ENCODE results near the gene PRDM5. TPM values are rescaled to one million over a fixed set of nuclear protein-coding genes. Genes with fewer than 3 reads are reported as not detected.

Gene PRDM5
- total and polyA plus RNA-seq, 5 donors from 2014 or later, result 0.07 to 0.67 (median 0.11) TPM; not detected in 2

DNA sequence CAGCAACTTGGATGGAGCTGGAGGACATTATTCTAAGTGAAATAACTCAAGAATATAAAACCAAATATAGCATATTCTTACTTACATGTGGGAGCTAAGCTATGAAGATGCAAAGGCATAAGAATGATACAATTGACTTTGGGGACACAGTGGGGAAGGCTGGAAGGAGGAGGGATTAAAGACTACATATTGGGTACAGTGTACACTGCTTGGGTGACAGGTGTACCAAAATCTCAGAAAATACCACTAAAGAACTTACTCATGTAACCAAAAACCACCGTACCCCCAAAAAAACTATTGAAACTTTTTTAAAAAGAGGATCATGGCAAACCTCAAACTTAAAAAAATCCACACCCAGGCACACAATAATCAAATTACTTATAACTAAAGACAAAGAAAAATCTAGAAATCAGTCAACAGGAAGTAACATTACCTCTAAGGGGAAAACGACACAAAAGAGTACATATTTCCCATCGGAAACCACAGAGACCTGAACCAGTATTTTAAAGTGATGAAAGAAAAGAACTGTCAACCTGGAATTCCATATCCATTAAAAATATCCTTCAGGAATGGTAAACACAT, 241.8 kb downstream of the PRDM5 start:
- no peak overlapping the region for H3K27ac Mint-ChIP-seq
- ATAC-seq (ENCODE audit: low read depth in 2 of 2) (no peak), DNase-seq (no peak)
- Histone ChIP-seq H3K9me3 (ENCODE audit: control insufficient read depth in 2 of 2, low read length in 2 of 2) (no peaks in the 10 kb centered on the region), H3K27ac (ENCODE audit: insufficient read depth, low read length, poor library complexity, severe bottlenecking) (no peak overlapping the region), H3K4me3 (ENCODE audit: low read depth, low read length) (no peak overlapping the region), H3K4me1 (ENCODE audit: control insufficient read depth, insufficient read depth, low read length, poor library complexity, severe bottlenecking) (no peaks in the 10 kb centered on the region), H3K27me3 (ENCODE audit: control insufficient read depth, insufficient read depth, low read length) (no peaks in the 10 kb centered on the region), H3K36me3 (ENCODE audit: control insufficient read depth, insufficient read depth, low read length) (no peaks in the 10 kb centered on the region)
- H3K4me1 Mint-ChIP-seq, result no peaks in the 10 kb centered on the region
- peaks cover 0 to 1% (median 0%) of the 10 kb centered on the region in 7 donors for H3K9me3 Mint-ChIP-seq
- H3K4me3 Mint-ChIP-seq, result no peak overlapping the region
- no peaks in the 10 kb centered on the region for H3K27me3 Mint-ChIP-seq
- H3K36me3 Mint-ChIP-seq, result no peaks in the 10 kb centered on the region

DNA sequence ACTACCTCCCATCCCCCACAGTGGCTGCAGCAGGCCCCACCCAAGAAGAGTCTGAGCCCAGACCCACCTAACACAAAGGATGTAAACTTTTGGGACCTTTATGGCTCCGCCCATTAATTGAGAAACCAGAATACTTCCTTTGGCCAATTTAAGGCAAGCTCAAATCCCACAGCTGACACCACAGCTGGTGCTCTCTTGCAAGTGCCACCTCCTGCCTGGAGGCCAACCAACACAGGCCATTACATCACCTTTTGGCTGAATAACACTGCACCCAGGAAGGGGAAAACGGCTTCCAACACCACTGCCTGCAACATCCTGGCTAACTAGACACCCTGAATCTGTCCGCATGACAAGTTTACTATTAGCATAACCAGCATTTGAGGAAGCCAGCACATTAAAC, 248.8 kb downstream of the PRDM5 start:
- H3K36me3 ChIP-seq (ENCODE audit: control insufficient read depth, insufficient read depth, low read length), result no peaks in the 10 kb centered on the region
- Mint-ChIP-seq H3K4me3 (no peak overlapping the region), H3K36me3 (no peaks in the 10 kb centered on the region), H3K4me1 (no peaks in the 10 kb centered on the region), H3K9me3 (peaks cover 0 to 13% (median 4%) of the 10 kb centered on the region in 7 donors), H3K27ac (peak overlapping the region in 1 of 3 donors; percentile 41), H3K27me3 (peaks cover 7% of the 10 kb centered on the region)
- DNase-seq (no peak), ATAC-seq (ENCODE audit: low read depth in 2 of 2) (no peak)
- no peaks in the 10 kb centered on the region for H3K4me1 ChIP-seq (ENCODE audit: control insufficient read depth, insufficient read depth, low read length, poor library complexity, severe bottlenecking)
- H3K4me3 ChIP-seq (ENCODE audit: low read depth, low read length), result no peak overlapping the region
- H3K27ac ChIP-seq (ENCODE audit: insufficient read depth, low read length, poor library complexity, severe bottlenecking), result no peak overlapping the region
- no peaks in the 10 kb centered on the region for H3K9me3 ChIP-seq (ENCODE audit: control insufficient read depth in 2 of 2, low read length in 2 of 2)
- H3K27me3 ChIP-seq (ENCODE audit: control insufficient read depth, insufficient read depth, low read length), result no peaks in the 10 kb centered on the region

DNA sequence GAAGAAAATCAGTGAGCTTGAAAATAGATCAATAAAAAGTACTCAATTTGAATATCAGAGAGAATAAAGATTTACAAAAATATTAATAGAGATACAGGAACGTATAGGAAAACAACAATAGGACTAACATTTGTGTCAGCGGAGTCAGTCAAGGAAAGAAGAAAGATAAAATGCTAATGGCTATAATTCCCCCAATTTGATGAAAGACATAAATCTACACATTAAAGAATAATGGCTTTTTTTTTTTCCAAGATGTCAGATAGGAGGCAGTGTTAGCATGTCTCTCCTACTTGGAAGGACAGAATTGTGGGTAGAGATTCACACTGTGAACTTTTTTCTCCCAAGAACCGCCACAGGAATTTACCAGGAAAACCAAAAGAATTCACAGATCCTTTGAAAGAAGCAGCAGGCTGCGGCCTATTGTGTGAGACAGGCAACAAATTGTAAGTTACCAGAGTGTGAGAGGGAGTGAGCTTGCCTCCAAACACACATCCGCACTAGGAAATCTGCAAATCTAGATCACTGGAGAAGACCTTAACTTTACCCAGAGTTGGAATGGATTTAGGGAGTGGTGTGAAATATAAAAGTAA, 249.9 kb downstream of the PRDM5 start:
- Mint-ChIP-seq H3K9me3 (peaks cover 0 to 13% (median 4%) of the 10 kb centered on the region in 7 donors), H3K4me1 (no peaks in the 10 kb centered on the region), H3K27ac (no peak overlapping the region), H3K27me3 (peaks cover 7% of the 10 kb centered on the region), H3K4me3 (no peak overlapping the region), H3K36me3 (no peaks in the 10 kb centered on the region)
- DNase-seq (no peak), ATAC-seq (ENCODE audit: low read depth in 2 of 2) (no peak)
- H3K4me3 ChIP-seq (ENCODE audit: low read depth, low read length), result no peak overlapping the region
- no peak overlapping the region for H3K27ac ChIP-seq (ENCODE audit: insufficient read depth, low read length, poor library complexity, severe bottlenecking)
- H3K27me3 ChIP-seq (ENCODE audit: control insufficient read depth, insufficient read depth, low read length), result no peaks in the 10 kb centered on the region
- H3K9me3 ChIP-seq (ENCODE audit: control insufficient read depth in 2 of 2, low read length in 2 of 2), result no peaks in the 10 kb centered on the region
- no peaks in the 10 kb centered on the region for H3K36me3 ChIP-seq (ENCODE audit: control insufficient read depth, insufficient read depth, low read length)
- no peaks in the 10 kb centered on the region for H3K4me1 ChIP-seq (ENCODE audit: control insufficient read depth, insufficient read depth, low read length, poor library complexity, severe bottlenecking)

DNA sequence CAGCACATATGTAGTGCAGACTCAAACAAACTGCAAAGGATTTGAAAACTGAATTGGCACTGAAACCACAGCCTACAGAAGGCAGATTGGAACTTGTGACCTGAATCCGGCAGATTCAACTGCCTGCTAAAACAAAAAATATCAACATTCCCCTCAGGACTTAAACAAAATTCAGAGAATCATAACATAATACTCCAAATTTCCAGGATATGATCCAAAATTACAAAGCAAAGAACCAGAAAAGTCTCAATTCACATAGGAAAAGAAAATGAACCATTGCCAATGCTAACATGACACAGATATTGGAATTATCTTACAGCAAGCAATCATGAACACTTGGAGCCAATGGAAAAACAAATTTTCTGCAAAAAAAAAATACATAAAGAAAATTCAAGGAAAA, 250.4 kb downstream of the PRDM5 start:
- H3K4me1 ChIP-seq (ENCODE audit: control insufficient read depth, insufficient read depth, low read length, poor library complexity, severe bottlenecking), result no peaks in the 10 kb centered on the region
- Mint-ChIP-seq H3K27me3 (peaks cover 7% of the 10 kb centered on the region), H3K4me3 (no peak overlapping the region), H3K4me1 (no peaks in the 10 kb centered on the region), H3K27ac (no peak overlapping the region), H3K9me3 (peaks cover 0 to 13% (median 4%) of the 10 kb centered on the region in 7 donors), H3K36me3 (no peaks in the 10 kb centered on the region)
- H3K9me3 ChIP-seq (ENCODE audit: control insufficient read depth in 2 of 2, low read length in 2 of 2), result no peaks in the 10 kb centered on the region
- ATAC-seq (ENCODE audit: low read depth in 2 of 2), result no peak
- DNase-seq, result no peak
- no peak overlapping the region for H3K4me3 ChIP-seq (ENCODE audit: low read depth, low read length)
- H3K36me3 ChIP-seq (ENCODE audit: control insufficient read depth, insufficient read depth, low read length), result no peaks in the 10 kb centered on the region
- no peaks in the 10 kb centered on the region for H3K27me3 ChIP-seq (ENCODE audit: control insufficient read depth, insufficient read depth, low read length)
- H3K27ac ChIP-seq (ENCODE audit: insufficient read depth, low read length, poor library complexity, severe bottlenecking), result no peak overlapping the region

DNA sequence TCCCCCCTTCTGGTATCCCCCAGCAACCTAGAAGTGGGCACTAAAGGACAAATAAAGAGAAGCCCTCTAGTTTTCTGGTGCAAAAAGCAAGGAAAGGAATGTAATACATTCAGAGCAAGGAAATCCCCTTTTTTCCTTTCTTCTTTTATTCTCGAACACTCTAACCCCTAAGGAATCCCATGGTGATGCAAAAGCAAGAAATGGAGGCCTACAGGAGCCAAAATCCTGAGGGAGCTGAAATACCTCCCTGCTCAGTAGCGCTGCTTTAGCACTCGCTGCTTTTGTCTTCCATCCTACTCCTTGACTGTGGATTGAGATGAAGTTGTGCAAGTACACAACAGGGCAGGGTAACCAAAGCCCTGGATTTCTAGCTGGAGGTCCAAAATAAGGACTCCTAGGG, 251.0 kb downstream of the PRDM5 start:
- Mint-ChIP-seq H3K27me3 (peaks cover 7% of the 10 kb centered on the region), H3K4me3 (no peak overlapping the region), H3K9me3 (peaks cover 0 to 13% (median 4%) of the 10 kb centered on the region in 7 donors), H3K27ac (no peak overlapping the region), H3K36me3 (no peaks in the 10 kb centered on the region), H3K4me1 (no peaks in the 10 kb centered on the region)
- H3K9me3 ChIP-seq (ENCODE audit: control insufficient read depth in 2 of 2, low read length in 2 of 2), result no peaks in the 10 kb centered on the region
- H3K4me3 ChIP-seq (ENCODE audit: low read depth, low read length), result no peak overlapping the region
- DNase-seq (no peak), ATAC-seq (ENCODE audit: low read depth in 2 of 2) (no peak)
- no peaks in the 10 kb centered on the region for H3K4me1 ChIP-seq (ENCODE audit: control insufficient read depth, insufficient read depth, low read length, poor library complexity, severe bottlenecking)
- no peak overlapping the region for H3K27ac ChIP-seq (ENCODE audit: insufficient read depth, low read length, poor library complexity, severe bottlenecking)
- no peaks in the 10 kb centered on the region for H3K27me3 ChIP-seq (ENCODE audit: control insufficient read depth, insufficient read depth, low read length)
- no peaks in the 10 kb centered on the region for H3K36me3 ChIP-seq (ENCODE audit: control insufficient read depth, insufficient read depth, low read length)

DNA sequence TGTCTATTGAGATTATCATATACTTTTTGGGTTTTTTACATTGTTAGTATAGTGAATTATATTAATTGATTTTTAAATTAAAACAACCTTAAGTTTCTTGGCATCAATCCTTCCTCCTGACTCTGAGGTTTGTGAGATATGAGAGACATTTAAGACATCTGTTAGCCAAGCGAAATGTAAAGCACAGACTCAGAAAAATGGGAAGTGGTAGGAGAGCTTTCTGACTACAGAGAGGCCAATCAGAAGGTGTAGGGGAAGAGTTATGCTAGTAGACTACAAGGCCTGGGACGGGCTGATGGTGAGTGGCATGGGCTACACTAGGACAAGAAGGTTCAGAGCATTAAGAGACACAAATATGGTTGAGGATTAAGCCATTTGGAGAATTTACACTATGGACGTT, 255.4 kb downstream of the PRDM5 start:
- Mint-ChIP-seq H3K27me3 (no peaks in the 10 kb centered on the region), H3K27ac (no peak overlapping the region), H3K4me3 (no peak overlapping the region), H3K9me3 (peaks cover 0 to 7% (median 2%) of the 10 kb centered on the region in 7 donors), H3K36me3 (no peaks in the 10 kb centered on the region), H3K4me1 (no peaks in the 10 kb centered on the region)
- ATAC-seq (ENCODE audit: low read depth in 2 of 2), result no peak
- H3K27me3 ChIP-seq (ENCODE audit: control insufficient read depth, insufficient read depth, low read length), result no peaks in the 10 kb centered on the region
- no peaks in the 10 kb centered on the region for H3K36me3 ChIP-seq (ENCODE audit: control insufficient read depth, insufficient read depth, low read length)
- no peaks in the 10 kb centered on the region for H3K9me3 ChIP-seq (ENCODE audit: control insufficient read depth in 2 of 2, low read length in 2 of 2)
- DNase-seq, result no peak
- H3K4me3 ChIP-seq (ENCODE audit: low read depth, low read length), result no peak overlapping the region
- no peak overlapping the region for H3K27ac ChIP-seq (ENCODE audit: insufficient read depth, low read length, poor library complexity, severe bottlenecking)
- no peaks in the 10 kb centered on the region for H3K4me1 ChIP-seq (ENCODE audit: control insufficient read depth, insufficient read depth, low read length, poor library complexity, severe bottlenecking)

DNA sequence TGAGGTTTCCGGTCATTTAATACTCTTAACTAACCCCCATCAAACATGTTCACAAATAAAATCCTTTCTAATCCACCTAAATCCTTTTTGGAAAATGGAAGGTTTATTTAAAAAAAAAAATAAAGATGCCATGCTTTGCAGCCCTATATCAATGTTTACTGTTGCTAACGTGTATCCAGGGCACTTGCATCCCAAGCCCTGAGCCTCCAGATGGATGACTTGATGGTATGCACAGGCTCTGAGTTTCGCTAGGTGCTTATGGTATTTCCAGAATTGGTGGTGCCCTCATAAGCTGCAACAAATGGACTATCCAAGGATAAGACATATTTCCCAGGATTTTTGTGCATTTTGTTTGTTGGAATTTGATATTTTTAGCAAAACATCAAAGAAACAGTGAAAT, 257.7 kb downstream of the PRDM5 start:
- H3K9me3 ChIP-seq (ENCODE audit: control insufficient read depth in 2 of 2, low read length in 2 of 2), result no peaks in the 10 kb centered on the region
- H3K9me3 Mint-ChIP-seq, result peaks cover 0 to 4% (median 0%) of the 10 kb centered on the region in 7 donors
- no peak overlapping the region for H3K4me3 Mint-ChIP-seq
- peaks cover 2% of the 10 kb centered on the region for H3K27me3 Mint-ChIP-seq
- DNase-seq, result no peak
- no peaks in the 10 kb centered on the region for H3K36me3 ChIP-seq (ENCODE audit: control insufficient read depth, insufficient read depth, low read length)
- H3K27ac Mint-ChIP-seq, result no peak overlapping the region
- H3K4me1 ChIP-seq (ENCODE audit: control insufficient read depth, insufficient read depth, low read length, poor library complexity, severe bottlenecking), result no peaks in the 10 kb centered on the region
- H3K36me3 Mint-ChIP-seq, result no peaks in the 10 kb centered on the region
- no peaks in the 10 kb centered on the region for H3K4me1 Mint-ChIP-seq
- no peak for ATAC-seq (ENCODE audit: low read depth in 2 of 2)
- H3K4me3 ChIP-seq (ENCODE audit: low read depth, low read length), result no peak overlapping the region
- no peaks in the 10 kb centered on the region for H3K27me3 ChIP-seq (ENCODE audit: control insufficient read depth, insufficient read depth, low read length)
- no peak overlapping the region for H3K27ac ChIP-seq (ENCODE audit: insufficient read depth, low read length, poor library complexity, severe bottlenecking)

DNA sequence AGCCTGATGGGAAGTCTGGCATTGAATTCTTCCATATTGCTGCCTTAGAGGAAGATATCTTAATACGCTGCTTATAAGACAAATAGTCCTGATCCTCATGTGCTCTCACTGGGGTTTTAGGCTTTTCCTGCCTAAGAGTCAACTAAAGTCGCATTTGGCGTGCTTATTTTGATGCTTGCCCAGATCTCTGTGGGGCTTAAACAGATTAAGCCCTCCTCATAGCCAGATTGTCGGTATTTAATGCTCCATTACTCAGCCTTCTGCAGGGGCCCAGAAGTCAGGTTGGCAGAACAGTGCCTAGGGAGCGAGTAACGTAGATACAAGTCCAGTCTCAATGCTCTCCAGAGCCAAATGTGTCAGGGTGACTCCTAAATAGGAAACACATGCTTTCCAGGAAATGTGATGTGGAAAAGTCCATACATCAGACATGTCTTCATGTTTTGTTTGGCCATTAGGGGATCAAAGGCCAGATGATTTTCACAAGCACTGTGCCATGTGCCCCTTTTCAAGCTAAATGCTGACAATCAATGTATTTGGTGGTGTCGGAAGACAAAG, 262.8 kb downstream of the PRDM5 start:
- H3K36me3 Mint-ChIP-seq, result no peaks in the 10 kb centered on the region
- Histone ChIP-seq H3K27ac (ENCODE audit: insufficient read depth, low read length, poor library complexity, severe bottlenecking) (no peak overlapping the region), H3K9me3 (ENCODE audit: control insufficient read depth in 2 of 2, low read length in 2 of 2) (no peaks in the 10 kb centered on the region), H3K27me3 (ENCODE audit: control insufficient read depth, insufficient read depth, low read length) (no peaks in the 10 kb centered on the region), H3K4me1 (ENCODE audit: control insufficient read depth, insufficient read depth, low read length, poor library complexity, severe bottlenecking) (no peaks in the 10 kb centered on the region), H3K4me3 (ENCODE audit: low read depth, low read length) (no peak overlapping the region), H3K36me3 (ENCODE audit: control insufficient read depth, insufficient read depth, low read length) (no peaks in the 10 kb centered on the region)
- peaks cover 8% of the 10 kb centered on the region for H3K27me3 Mint-ChIP-seq
- no peak overlapping the region for H3K27ac Mint-ChIP-seq
- peaks cover 0 to 3% (median 0%) of the 10 kb centered on the region in 7 donors for H3K9me3 Mint-ChIP-seq
- ATAC-seq (ENCODE audit: low read depth in 2 of 2) (no peak), DNase-seq (no peak)
- no peaks in the 10 kb centered on the region for H3K4me1 Mint-ChIP-seq
- no peak overlapping the region for H3K4me3 Mint-ChIP-seq

Measured in CD4-positive, CD25-positive, alpha-beta regulatory T cell (primary cell).